Measurements from ENCODE around the gene RFWD3.

GRCh38 chr16:74574146-74574545, 92.5 kb downstream of the RFWD3 start:
- no peak for TF ChIP-seq CTCF (IDR thresholded peaks at IDR 0.05)
- no peak for TF ChIP-seq POLR2A (IDR thresholded peaks at IDR 0.05; ENCODE audit: low read depth)
